GM10847 (cell line): Measurements from ENCODE around the gene ZNF638.

Experiments used
- POLR2A ChIP-seq: IDR thresholded peaks from 2 replicates; pipeline ENCODE4 v1.6.1; 2011; ENCODE audit not compliant: insufficient read length; ENCODE audit errors: extremely low read depth

ZNF638 gene

DNA sequence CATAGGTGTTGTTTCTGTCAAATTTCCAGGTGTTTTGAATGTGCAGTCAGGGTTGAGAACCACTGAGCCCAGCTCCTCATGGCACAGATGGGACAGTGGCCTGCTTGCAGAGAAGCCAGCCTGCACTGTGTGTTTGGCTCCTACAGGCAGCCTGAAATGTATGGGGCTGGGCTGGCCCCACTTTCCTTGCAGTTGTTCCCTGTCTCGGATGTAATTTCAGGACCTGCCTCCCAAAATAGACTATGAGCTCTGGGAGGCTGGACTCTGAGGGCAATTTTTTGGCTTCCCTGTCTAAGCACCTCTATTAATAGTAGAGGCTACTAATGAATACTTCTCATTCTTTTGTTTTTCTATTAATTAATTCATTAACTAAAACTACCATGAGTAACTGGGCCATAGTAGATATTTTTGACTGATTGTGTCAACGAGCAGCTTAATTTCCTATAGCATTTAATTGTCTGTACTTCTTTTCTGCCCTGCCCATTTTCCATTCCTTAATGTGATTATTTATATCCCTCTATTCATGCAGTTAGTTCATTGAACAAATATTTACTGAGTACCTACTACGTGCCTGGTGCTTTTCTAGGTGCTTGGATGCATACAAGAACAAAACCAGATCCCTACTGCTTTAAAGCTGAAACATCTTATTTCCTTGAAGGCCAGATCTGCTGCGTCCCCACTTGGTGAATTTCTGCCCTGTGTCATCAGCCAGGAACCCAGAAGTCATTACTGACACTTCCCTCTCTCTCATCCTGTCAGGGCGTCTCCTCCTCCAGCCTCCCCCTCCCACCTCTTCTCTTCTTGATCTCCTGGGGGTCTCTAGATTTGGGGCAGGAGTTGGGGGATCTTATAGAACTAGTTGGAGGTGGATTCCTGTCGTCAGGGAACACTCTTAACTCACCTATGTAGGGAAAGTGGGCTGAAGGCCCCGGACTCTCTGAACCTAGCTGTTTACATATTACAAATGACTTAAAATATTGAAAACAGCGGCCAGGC is 138.1 kb downstream of the ZNF638 start:
- no peak for TF ChIP-seq POLR2A

DNA sequence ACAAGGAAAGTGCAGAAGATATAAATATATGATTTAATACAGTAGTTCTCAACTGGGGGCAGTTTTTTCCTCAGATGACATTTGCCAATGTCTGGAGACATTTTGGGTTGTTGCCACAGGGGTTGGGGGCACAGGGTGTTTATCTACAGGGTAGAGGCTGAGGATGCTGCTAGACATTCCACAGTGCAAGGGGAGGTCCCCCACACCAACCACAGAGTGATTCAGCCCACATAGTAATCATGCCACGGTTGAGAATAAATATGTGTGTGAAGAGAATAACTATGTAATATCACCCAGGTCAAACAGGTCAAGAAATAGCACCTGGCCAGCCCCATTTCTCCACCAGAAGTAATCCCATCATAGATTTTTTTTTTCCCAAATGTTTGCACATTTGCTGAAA is 139.7 kb downstream of the ZNF638 start:
- TF ChIP-seq POLR2A, result no peak

DNA sequence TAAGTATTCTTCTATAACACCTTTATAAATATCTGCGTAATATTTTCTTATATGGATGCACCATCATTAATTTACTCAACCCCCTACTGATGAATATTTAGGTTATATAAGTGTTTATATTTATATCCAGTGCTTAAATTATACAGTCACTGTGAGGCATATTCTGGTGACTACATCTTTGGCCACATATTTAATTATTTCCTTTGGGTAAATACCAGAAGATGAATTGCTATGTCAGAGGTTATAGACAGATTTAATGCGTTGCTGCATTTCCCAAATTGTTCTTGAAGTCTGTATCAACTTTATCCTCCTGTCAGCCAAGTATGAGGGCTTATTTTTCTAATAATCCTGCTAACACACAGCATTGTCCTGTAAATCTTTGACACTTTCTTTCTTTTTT is 140.4 kb downstream of the ZNF638 start:
- TF ChIP-seq POLR2A, result no peak

DNA sequence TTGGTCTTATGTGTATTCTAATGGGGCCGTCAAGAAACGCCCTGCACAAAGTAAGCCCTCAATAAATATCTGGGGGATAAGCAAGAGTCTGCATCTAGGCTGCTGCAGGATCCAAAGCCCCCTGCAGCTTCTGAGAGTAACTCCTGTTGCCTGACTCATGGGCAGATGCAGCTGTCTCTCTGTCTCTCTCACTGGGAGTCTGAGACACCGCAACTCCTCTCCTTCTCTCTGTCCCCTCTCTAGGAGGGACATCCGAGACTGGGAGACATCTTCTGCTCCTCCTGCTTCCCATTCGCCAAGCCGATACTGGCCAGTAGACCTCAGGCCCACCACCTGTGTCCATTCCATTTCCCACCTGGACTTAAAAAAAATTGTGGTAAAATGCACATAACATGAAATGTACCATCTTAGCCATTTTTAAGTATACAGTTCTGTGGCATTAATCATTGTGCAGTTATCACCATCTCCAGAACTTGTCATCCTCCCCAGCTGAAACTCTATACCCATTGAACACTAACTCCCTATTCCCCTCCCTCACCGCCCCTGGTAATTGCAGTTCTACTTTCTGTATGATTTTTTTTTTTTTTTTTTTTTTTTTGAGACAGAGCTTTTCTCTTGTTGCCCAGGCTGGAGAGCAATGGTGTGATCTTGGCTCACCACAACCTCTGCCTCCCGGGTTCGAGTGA is 141.9 kb downstream of the ZNF638 start:
- no peak for TF ChIP-seq POLR2A

DNA sequence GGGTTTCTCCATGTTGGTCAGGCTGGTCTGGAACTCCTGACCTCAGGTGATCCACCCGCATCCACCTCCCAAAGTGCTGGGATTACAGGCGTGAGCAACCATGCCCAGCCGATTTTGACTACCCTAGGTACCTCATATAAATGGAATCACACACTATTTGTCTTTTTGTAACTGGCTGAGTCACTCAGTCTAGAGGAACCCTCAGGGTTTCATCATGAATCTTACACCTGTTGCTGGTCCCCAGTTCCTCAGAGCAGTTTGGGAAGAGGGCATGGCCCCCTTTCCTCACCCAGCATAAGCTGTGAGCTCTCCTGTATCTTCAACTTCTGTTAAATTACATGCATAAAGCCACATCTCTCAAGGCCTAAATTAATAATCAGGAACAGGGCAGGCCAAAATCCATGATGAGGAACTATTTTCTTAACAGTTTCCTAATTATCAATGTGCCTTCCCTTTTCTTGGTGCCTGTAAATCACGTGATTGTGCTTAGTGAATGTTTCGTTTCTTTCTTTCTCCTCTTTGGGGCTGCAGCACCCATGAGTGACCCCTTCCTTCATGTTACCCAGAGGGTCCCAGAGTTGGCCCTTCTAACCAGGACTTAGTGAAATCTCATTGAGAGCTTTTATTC is 142.6 kb downstream of the ZNF638 start:
- no peak for TF ChIP-seq POLR2A

DNA sequence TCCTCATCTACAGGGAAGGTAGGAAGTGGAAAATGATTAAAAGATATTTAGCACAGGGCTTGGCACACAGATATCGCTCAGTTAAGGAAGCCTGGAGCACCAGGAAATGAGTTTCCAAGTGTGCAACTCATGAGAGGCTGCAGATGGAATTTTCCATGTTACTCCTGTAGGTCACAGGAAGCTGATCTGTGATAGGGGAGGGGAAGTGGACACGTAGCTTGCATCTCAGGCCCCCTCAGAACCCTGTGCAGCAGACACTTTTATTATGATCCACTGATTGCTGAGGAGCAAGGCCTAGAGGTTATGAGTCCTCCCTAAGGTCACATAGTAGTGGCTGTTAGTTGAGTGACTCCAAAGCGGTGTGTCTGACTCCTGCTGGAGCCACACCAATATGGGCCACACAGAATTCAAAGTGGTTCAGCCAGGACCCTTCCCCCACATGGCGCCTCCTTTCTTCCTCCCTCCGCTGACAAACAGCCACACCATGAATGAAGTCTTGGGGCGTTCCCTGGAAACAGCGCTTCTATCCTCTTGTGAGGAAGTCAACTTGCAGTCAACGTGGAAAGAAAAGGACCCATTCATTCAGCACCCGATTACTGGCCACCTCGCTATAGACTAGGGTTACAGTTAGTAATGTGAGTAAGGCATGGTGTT is 143.3 kb downstream of the ZNF638 start:
- no peak for TF ChIP-seq POLR2A

DNA sequence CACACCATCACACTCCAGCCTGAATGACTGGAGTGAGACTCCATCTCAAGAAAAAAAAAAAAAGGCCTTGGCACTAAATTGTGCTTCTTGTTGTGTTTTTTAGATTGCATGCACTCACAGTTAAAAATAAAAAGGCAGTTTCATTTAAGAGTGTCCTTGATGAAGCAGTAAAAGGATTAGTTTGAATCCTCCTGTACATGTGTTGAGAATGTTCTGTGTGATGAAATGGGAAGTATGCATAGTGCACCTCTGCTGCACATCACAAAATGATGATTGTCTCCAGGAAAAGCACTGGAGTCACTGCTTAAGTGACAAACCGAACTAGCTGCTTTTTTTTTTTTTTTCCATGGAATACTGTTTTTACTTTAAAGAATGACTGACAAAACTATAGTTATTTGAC is 144.9 kb downstream of the ZNF638 start:
- TF ChIP-seq POLR2A, result no peak

DNA sequence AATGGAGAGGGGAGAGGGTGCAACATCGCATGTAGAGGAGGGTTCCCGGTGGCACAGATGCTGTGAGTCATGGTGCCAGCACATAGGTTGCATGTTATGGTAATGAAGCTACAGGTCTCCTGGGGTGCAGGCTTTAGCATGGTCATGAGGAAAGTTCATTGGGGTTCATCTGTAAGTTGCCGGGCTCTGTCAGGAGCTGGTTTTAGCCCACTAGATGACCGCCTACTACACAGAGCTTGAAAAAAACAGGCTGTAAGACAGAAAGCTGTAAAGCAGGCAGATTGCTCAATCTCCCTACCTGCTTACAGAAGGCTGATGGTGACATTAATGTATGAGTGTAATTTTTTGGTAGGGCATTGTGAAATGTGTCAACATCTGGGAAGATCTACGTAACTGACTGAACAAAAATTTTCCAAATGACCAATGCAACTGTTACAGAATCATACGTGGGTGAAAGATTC is 145.7 kb downstream of the ZNF638 start:
- no peak for TF ChIP-seq POLR2A

DNA sequence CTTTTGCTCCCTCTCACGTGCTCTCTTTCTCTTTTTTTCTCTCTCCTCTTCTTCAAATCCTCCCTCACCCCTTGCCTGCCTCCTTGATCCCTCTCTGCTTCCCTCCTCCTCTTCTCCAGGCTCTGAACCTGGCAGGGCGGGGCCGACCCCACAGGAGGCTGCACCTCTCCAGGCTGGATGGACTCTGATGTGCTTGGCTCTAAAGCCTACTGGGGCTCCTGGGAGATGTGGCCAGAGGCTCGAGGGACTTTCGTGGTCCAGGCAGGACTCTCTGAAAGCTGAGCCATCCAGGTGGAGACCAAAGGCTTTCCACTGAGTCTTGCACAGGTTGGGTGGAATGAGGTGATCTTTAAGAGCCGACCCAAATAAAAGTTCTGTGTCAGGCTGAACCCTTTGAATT is 147.2 kb downstream of the ZNF638 start:
- no peak for TF ChIP-seq POLR2A

DNA sequence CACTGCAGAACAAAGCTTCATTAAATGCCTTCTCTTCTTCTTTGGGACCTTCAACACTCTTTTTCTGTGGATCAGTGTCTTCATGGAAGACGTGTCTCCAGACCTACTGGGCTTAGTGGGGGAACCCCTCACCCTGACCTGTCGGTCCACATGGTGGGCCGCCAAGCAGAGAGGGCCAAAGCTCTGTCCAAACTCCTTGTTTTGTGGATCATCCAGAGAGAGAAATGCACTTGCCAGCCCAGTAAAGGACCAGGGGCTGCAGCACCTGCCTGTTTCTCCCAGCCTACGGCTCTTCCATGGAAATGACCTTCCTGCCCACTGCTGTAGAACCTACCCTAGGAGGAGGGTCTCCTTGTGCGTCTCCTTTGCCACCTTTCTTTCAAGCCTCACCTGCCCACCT is 147.7 kb downstream of the ZNF638 start:
- TF ChIP-seq POLR2A, result no peak

DNA sequence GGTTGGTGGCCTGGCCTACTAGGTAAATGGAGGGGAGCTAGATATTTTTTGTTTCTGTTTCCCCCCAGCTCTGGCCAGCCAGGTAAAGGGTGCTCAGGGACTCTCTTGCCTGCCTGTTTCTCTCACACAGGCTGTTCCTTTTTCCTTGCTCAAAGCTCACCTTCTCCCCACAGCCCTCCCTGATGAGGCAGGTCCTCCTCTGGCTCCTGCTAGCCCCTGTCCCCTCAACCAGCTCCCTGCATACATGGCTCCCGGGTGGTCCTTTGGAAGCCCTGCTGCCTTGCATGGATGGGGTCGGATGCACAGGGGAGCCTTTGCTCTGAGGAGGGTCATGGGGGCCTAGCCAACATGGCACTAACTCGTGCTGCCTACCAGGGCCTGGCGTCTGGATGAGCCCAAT is 149.5 kb downstream of the ZNF638 start:
- no peak for TF ChIP-seq POLR2A

DNA sequence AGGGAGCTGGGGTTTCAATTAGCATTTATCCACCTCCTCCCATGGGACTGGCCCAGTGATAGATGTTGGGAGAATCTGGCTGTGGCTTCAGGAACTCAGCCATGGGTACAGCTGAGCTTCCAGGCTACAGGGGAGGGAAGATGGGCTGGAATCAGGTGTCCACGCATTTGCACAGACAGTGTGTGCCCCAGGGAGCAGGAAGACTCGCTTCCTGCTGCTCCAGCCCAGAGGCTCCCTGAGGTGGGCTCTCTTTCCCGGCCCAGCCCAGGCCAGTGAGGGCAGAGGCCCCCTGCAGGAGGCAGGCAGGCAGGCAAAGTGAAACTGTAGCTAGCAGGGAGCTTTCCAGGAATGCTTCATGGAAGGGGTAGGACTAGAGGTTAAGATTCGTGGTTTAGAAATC is 150.5 kb downstream of the ZNF638 start:
- no peak for TF ChIP-seq POLR2A

DNA sequence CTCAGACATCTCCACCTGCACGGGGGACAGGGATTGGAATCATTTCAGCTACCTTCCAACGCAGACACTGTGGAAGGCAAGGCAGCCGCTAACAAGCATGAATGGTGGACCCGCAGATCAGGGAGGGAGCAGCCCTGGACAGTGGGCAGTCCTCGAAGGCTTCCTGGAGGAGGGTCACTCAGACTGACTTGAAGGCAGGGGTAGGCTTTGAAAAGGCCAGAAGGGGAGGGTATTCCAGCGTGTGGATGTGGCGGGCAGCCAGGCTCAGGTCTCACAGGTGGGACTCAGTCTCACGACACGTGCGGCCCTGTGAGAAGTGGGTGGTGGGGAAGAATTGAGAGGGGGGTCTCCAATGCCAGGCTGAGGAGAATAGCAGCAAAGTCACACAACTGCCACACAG is 151.7 kb downstream of the ZNF638 start:
- no peak for TF ChIP-seq POLR2A

DNA sequence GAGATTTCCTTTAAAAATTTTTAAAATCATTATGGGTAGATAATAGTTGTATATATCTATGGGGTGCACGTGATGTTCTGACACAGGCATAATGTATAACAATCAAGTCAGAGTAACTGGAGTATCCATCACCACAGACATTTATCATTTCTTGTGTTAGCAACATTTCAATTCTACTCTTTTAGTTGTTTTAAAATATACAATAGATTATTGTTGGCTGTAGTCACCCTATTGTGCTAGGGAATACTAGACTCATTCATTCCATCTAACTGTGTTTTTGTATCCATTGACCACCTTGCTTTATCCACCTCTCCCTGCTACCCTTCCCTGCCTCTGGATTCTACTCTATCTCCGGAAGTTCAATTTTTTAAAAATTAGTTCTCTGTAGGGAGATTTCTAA is 152.8 kb downstream of the ZNF638 start:
- no peak for TF ChIP-seq POLR2A
